ENCODE measurements around the gene GAL3ST1.

- TF ChIP-seq CTCF (IDR thresholded peaks at IDR 0.05) (no peak), CHD2 (IDR thresholded peaks at IDR 0.05; ENCODE audit: low read length, partially characterized antibody) (no peak), YY1 (IDR thresholded peaks at IDR 0.05; ENCODE audit: low read depth) (no peak), PBX3 (IDR thresholded peaks at IDR 0.05) (no peak; the same call in 1 of the 2 replicates), RAD21 (IDR thresholded peaks at IDR 0.05; ENCODE audit: low read length) (no peak), RXRA (IDR thresholded peaks at IDR 0.05; ENCODE audit: borderline replicate concordance, low read depth) (no peak), RCOR1 (IDR thresholded peaks at IDR 0.05; ENCODE audit: low read length) (no peak)
These were observed 32.2 kb upstream of the GAL3ST1 start, which contains the start of gene TCN2 for GRCh38 chr22:30606455-30607299.
